Measurements from ENCODE around the gene GGT6. TPM values are rescaled to one million over a fixed set of nuclear protein-coding genes. Genes with fewer than 3 reads are reported as not detected.

The GGT6 gene
- polyA plus RNA-seq, 1 experiment = not detected

- ChIA-PET POLR2A (no interaction called here), CTCF (interaction anchor here (1.0 kb wide), 1 partner anchor 18 kb away, joined by 3 read pairs; no protein-coding TSS in a partner anchor)
- H3K4me3 ChIP-seq (ENCODE audit: low read depth, low read length) = no peak overlapping the region
- H3K36me3 ChIP-seq (ENCODE audit: control insufficient read depth, insufficient read depth, low read length) = no peaks in the 10 kb centered on the region
- no peak for TF ChIP-seq CTCF (IDR thresholded peaks at IDR 0.05; ENCODE audit: insufficient read depth, low read depth, low read length)
- no peak for DNase-seq (ENCODE audit: low read depth)
- H3K27me3 ChIP-seq (ENCODE audit: control insufficient read depth, insufficient read depth, low read length) = peaks cover 14% of the 10 kb centered on the region
Measured at GRCh38 chr17:4522661-4523060, 37.7 kb downstream of the GGT6 start.

- ChIA-PET CTCF (interaction anchor here (1.0 kb wide), 1 partner anchor 10 kb away, joined by 3 read pairs; no protein-coding TSS in a partner anchor), POLR2A (no interaction called here)
- Histone ChIP-seq H3K36me3 (ENCODE audit: control insufficient read depth, insufficient read depth, low read length) (no peaks in the 10 kb centered on the region), H3K4me3 (ENCODE audit: low read depth, low read length) (no peak overlapping the region), H3K27me3 (ENCODE audit: control insufficient read depth, insufficient read depth, low read length) (peaks cover 13% of the 10 kb centered on the region)
- TF ChIP-seq CTCF (IDR thresholded peaks at IDR 0.05; ENCODE audit: insufficient read depth, low read depth, low read length) = no peak
- DNase-seq (ENCODE audit: low read depth) = no peak
Measured at GRCh38 chr17:4520894-4521600, 39.3 kb downstream of the GGT6 start.

GRCh38 chr17:4520060-4520893 lies 40.1 kb downstream of the GGT6 start:
- DNase-seq (ENCODE audit: low read depth) = no peak
- POLR2A ChIA-PET = no interaction called here

GRCh38 chr17:4519361-4519788 lies 41.0 kb downstream of the GGT6 start:
- ChIA-PET POLR2A (no interaction called here), CTCF (interaction anchor here (0.6 to 1.3 kb wide), 3 partner anchors 13 to 329 kb away, joined by 3 to 4 read pairs (median 3); no protein-coding TSS in a partner anchor)
- no peak overlapping the region for H3K4me3 ChIP-seq (ENCODE audit: low read depth, low read length)
- no peak for TF ChIP-seq CTCF (IDR thresholded peaks at IDR 0.05; ENCODE audit: insufficient read depth, low read depth, low read length)
- H3K27me3 ChIP-seq (ENCODE audit: control insufficient read depth, insufficient read depth, low read length) = peaks cover 10% of the 10 kb centered on the region
- DNase-seq (ENCODE audit: low read depth) = no peak
- H3K36me3 ChIP-seq (ENCODE audit: control insufficient read depth, insufficient read depth, low read length) = no peaks in the 10 kb centered on the region

More at GRCh38 chr17:4520060-4520893, 40.1 kb downstream of the GGT6 start:
- CTCF ChIA-PET = interaction anchor here (0.6 kb wide), 1 partner anchor 330 kb away, joined by 3 read pairs; no protein-coding TSS in a partner anchor
- Histone ChIP-seq H3K36me3 (ENCODE audit: control insufficient read depth, insufficient read depth, low read length) (no peaks in the 10 kb centered on the region), H3K4me3 (ENCODE audit: low read depth, low read length) (no peak overlapping the region), H3K27me3 (ENCODE audit: control insufficient read depth, insufficient read depth, low read length) (peaks cover 10% of the 10 kb centered on the region)
- TF ChIP-seq CTCF (IDR thresholded peaks at IDR 0.05; ENCODE audit: insufficient read depth, low read depth, low read length) = no peak

GRCh38 chr17:4518901-4519300 lies 41.5 kb downstream of the GGT6 start:
- Histone ChIP-seq H3K27me3 (ENCODE audit: control insufficient read depth, insufficient read depth, low read length) (peaks cover 10% of the 10 kb centered on the region), H3K4me3 (ENCODE audit: low read depth, low read length) (no peak overlapping the region), H3K36me3 (ENCODE audit: control insufficient read depth, insufficient read depth, low read length) (no peaks in the 10 kb centered on the region)
- no peak for DNase-seq (ENCODE audit: low read depth)
- ChIA-PET CTCF (interaction anchor here (0.9 to 1.3 kb wide), 2 partner anchors 12 to 46 kb away, joined by 3 to 4 read pairs; no protein-coding TSS in a partner anchor), POLR2A (no interaction called here)
- no peak for TF ChIP-seq CTCF (IDR thresholded peaks at IDR 0.05; ENCODE audit: insufficient read depth, low read depth, low read length)
